ENCODE measurements around the gene HCFC1R1.

HCFC1R1 gene

GRCh38 chr16:3035972-3036725 is 12.4 kb upstream of the HCFC1R1 start:
- DNase-seq (ENCODE audit: low spot score), result no peak

GRCh38 chr16:3035289-3035971 is 11.7 kb upstream of the HCFC1R1 start:
- DNase-seq (ENCODE audit: low spot score), result no peak

GRCh38 chr16:3032624-3033023 is 8.9 kb upstream of the HCFC1R1 start:
- no peak for DNase-seq (ENCODE audit: low spot score)

- no peak for DNase-seq (ENCODE audit: low spot score)
These were observed 6.8 kb upstream of the HCFC1R1 start for GRCh38 chr16:3030222-3031212.

GRCh38 chr16:3029491-3030221 is 5.9 kb upstream of the HCFC1R1 start:
- DNase-seq (ENCODE audit: low spot score), result peak; percentile 46

GRCh38 chr16:3028716-3029319 is 5.1 kb upstream of the HCFC1R1 start:
- DNase-seq (ENCODE audit: low spot score), result no peak

GRCh38 chr16:3027983-3028715 is 4.4 kb upstream of the HCFC1R1 start:
- peak; percentile 69 for DNase-seq (ENCODE audit: low spot score)

GRCh38 chr16:3027489-3027795 is 3.7 kb upstream of the HCFC1R1 start:
- DNase-seq (ENCODE audit: low spot score), result no peak

GRCh38 chr16:3026609-3027488 is 3.1 kb upstream of the HCFC1R1 start:
- DNase-seq (ENCODE audit: low spot score), result no peak

- DNase-seq (ENCODE audit: low spot score), result no peak
These were observed 2.2 kb upstream of the HCFC1R1 start for GRCh38 chr16:3026003-3026378.

GRCh38 chr16:3025032-3026002 is 1.6 kb upstream of the HCFC1R1 start:
- no peak for DNase-seq (ENCODE audit: low spot score)

GRCh38 chr16:3023415-3023668 is 400 bp downstream of the HCFC1R1 start:
- DNase-seq (ENCODE audit: low spot score), result peak; percentile 39

GRCh38 chr16:3022684-3023414 is 893 bp downstream of the HCFC1R1 start:
- DNase-seq (ENCODE audit: low spot score), result peak; percentile 48

- peak; percentile 87 for DNase-seq (ENCODE audit: low spot score)
These were observed 1.5 kb downstream of the HCFC1R1 start for GRCh38 chr16:3022208-3022683.

- peak; percentile 79 for DNase-seq (ENCODE audit: low spot score)
These were observed 2.1 kb downstream of the HCFC1R1 start for GRCh38 chr16:3021449-3022207.

GRCh38 chr16:3020604-3021448 is 2.9 kb downstream of the HCFC1R1 start:
- DNase-seq (ENCODE audit: low spot score), result peak; percentile 91

All from kidney capillary endothelial cell (primary cell).